Trophoblast cell (in vitro differentiated cells and primary cell): ENCODE measurements around the gene CLK4.

Experiments used
- DNase-seq, 2 donors: peaks; one replicate each; pipeline ENCODE4 v3.0.0-alpha.2; 2016
- H2AFZ ChIP-seq: 2 replicates; pipeline ENCODE4 v1.6.1; 2013; ENCODE audit warnings: low read length, moderate library complexity, mild to moderate bottlenecking; ENCODE audit not compliant: insufficient read depth, poor library complexity
- H2AK5ac ChIP-seq: 2 replicates; pipeline ENCODE4 v1.6.1; 2013; ENCODE audit warnings: mild to moderate bottlenecking, low read length
- H2BK120ac ChIP-seq: 2 replicates; pipeline ENCODE4 v1.6.1; 2013; ENCODE audit warnings: low read length, mild to moderate bottlenecking, moderate library complexity; ENCODE audit not compliant: insufficient read depth, poor library complexity
- H2BK12ac ChIP-seq: 2 replicates; pipeline ENCODE4 v1.6.1; 2013; ENCODE audit warnings: mild to moderate bottlenecking, low read length, moderate library complexity
- H2BK5ac ChIP-seq: 2 replicates; pipeline ENCODE4 v1.6.1; 2013; ENCODE audit warnings: low read length, low read depth, moderate library complexity, mild to moderate bottlenecking; ENCODE audit not compliant: poor library complexity
- H3K14ac ChIP-seq: 2 replicates; pipeline ENCODE4 v1.6.1; 2013; ENCODE audit warnings: mild to moderate bottlenecking, low read length
- H3K18ac ChIP-seq: 2 replicates; pipeline ENCODE4 v1.6.1; 2013; ENCODE audit warnings: mild to moderate bottlenecking, low read length
- H3K23ac ChIP-seq: 2 replicates; pipeline ENCODE4 v1.6.1; 2013; ENCODE audit warnings: low read length
- H3K27ac ChIP-seq: 2 replicates; pipeline ENCODE4 v1.5.1; 2013; ENCODE audit warnings: low read depth, mild to moderate bottlenecking, inconsistent platforms, low read length, moderate library complexity
- H3K27me3 ChIP-seq: 2 replicates; pipeline ENCODE4 v1.6.1; 2013; ENCODE audit warnings: inconsistent platforms, mild to moderate bottlenecking, low read length, moderate library complexity; ENCODE audit not compliant: insufficient read depth
- H3K36me3 ChIP-seq, 2 experiments: 1 replicate in 1 of 2; 2 replicates in 1 of 2; pipeline ENCODE4 v1.6.1; 2013; ENCODE audit warnings: low read length in 2 of 2, mild to moderate bottlenecking in 2 of 2, moderate library complexity in 1 of 2; ENCODE audit not compliant: insufficient read depth in 2 of 2, control insufficient read depth in 1 of 2
- H3K4ac ChIP-seq: 2 replicates; pipeline ENCODE4 v1.6.1; 2013; ENCODE audit warnings: low read depth, mild to moderate bottlenecking, low read length, moderate library complexity
- H3K4me1 ChIP-seq, 2 experiments: 1 replicate in 1 of 2; 2 replicates in 1 of 2; pipeline ENCODE4 v1.6.1; 2013; ENCODE audit warnings: low read length in 2 of 2, mild to moderate bottlenecking in 2 of 2, moderate library complexity in 1 of 2; ENCODE audit not compliant: insufficient read depth in 2 of 2, control insufficient read depth in 1 of 2
- H3K4me2 ChIP-seq: 2 replicates; pipeline ENCODE4 v1.6.1; 2013; ENCODE audit warnings: inconsistent platforms, mild to moderate bottlenecking, low read length, moderate library complexity
- H3K4me3 ChIP-seq: 2 replicates; pipeline ENCODE4 v1.5.1; 2013; ENCODE audit warnings: mild to moderate bottlenecking, low read depth, low read length, inconsistent platforms
- H3K79me1 ChIP-seq: one replicate; pipeline ENCODE4 v1.6.1; 2013; ENCODE audit warnings: low read length
- H3K79me2 ChIP-seq: 2 replicates; pipeline ENCODE4 v1.6.1; 2013; ENCODE audit warnings: low read length, mild to moderate bottlenecking; ENCODE audit not compliant: control insufficient read depth, insufficient read depth, poor library complexity
- H3K9ac ChIP-seq: 2 replicates; pipeline ENCODE4 v1.6.1; 2013; ENCODE audit warnings: mild to moderate bottlenecking, low read length
- H3K9me3 ChIP-seq: 2 replicates; pipeline ENCODE4 v1.6.1; 2013; ENCODE audit warnings: low read depth, mild to moderate bottlenecking, control low read depth, inconsistent platforms, low read length; ENCODE audit not compliant: insufficient read depth
- H4K12ac ChIP-seq: 2 replicates; pipeline ENCODE4 v1.6.1; 2013; ENCODE audit warnings: low read depth, mild to moderate bottlenecking, low read length, moderate library complexity
- H4K8ac ChIP-seq: 2 replicates; pipeline ENCODE4 v1.6.1; 2013; ENCODE audit warnings: low read depth, mild to moderate bottlenecking, low read length, moderate library complexity
- H4K91ac ChIP-seq: one replicate; pipeline ENCODE4 v1.6.1; 2013; ENCODE audit warnings: low read depth, mild to moderate bottlenecking, low read length, moderate library complexity
- WGBS: extraction: QIAGEN DNeasy Blood & Tissue Kit; methylation state at CpG from one replicate; pipeline ENCODE4 v1.1.7; 2013; ENCODE audit warnings: missing lambda C conversion rate; ENCODE audit not compliant: insufficient read length, insufficient coverage; ENCODE audit errors: extremely low coverage; 5-methylcytosine and 5-hydroxymethylcytosine counted together

The CLK4 gene

GRCh38 chr5:178576591-178577351 is 50.1 kb downstream of the CLK4 start:
- Histone ChIP-seq H2AK5ac (no peak overlapping the region), H3K9ac (no peak overlapping the region), H4K91ac (no peak overlapping the region), H3K4ac (no peak overlapping the region), H3K79me2 (no peaks in the 10 kb centered on the region), H3K14ac (no peak overlapping the region), H3K4me1 (peaks cover 8 to 10% of the 10 kb centered on the region in 2 experiments), H4K12ac (peak overlapping the region; percentile 24), H3K4me3 (peak overlapping the region; percentile 51), H3K9me3 (peaks cover 6% of the 10 kb centered on the region), H3K27me3 (peaks cover 11% of the 10 kb centered on the region), H3K23ac (no peak overlapping the region), H2BK120ac (no peak overlapping the region), H3K18ac (no peak overlapping the region), H3K36me3 (no peaks in the 10 kb centered on the region), H3K79me1 (no peaks in the 10 kb centered on the region), H2BK12ac (no peak overlapping the region), H4K8ac (peak overlapping the region; percentile 58), H3K27ac (no peak overlapping the region), H2BK5ac (no peak overlapping the region), H2AFZ (peak overlapping the region; percentile 15), H3K4me2 (peak overlapping the region; percentile 91)
- DNase-seq: peak in 1 of 2 donors; percentile 10
- WGBS: no CpG with 5 or more reads among the region's 92 CpGs

GRCh38 chr5:178573216-178573615 is 53.6 kb downstream of the CLK4 start:
- Histone ChIP-seq H2BK5ac (no peak overlapping the region), H3K27me3 (peaks cover 11% of the 10 kb centered on the region), H2BK120ac (no peak overlapping the region), H3K23ac (no peak overlapping the region), H3K79me1 (no peaks in the 10 kb centered on the region), H2AFZ (no peak overlapping the region), H3K18ac (no peak overlapping the region), H4K91ac (no peak overlapping the region), H4K12ac (no peak overlapping the region), H2AK5ac (no peak overlapping the region), H3K4ac (no peak overlapping the region), H2BK12ac (no peak overlapping the region), H3K27ac (no peak overlapping the region), H3K79me2 (no peaks in the 10 kb centered on the region), H3K4me3 (no peak overlapping the region), H3K9me3 (peaks cover 6% of the 10 kb centered on the region), H3K14ac (no peak overlapping the region), H3K4me1 (peaks cover 8 to 10% of the 10 kb centered on the region in 2 experiments), H4K8ac (no peak overlapping the region), H3K36me3 (no peaks in the 10 kb centered on the region), H3K9ac (no peak overlapping the region), H3K4me2 (no peak overlapping the region)
- DNase-seq: no peak
- no CpG with 5 or more reads among the region's 7 CpGs for WGBS

- H3K36me3 ChIP-seq: no peaks in the 10 kb centered on the region
- peaks cover 11% of the 10 kb centered on the region for H3K27me3 ChIP-seq
- no peak overlapping the region for H3K18ac ChIP-seq
- no peak overlapping the region for H2AFZ ChIP-seq
- peaks cover 8 to 10% of the 10 kb centered on the region in 2 experiments for H3K4me1 ChIP-seq
- H3K23ac ChIP-seq: no peak overlapping the region
- H3K9ac ChIP-seq: no peak overlapping the region
- no CpG with 5 or more reads among the region's 4 CpGs for WGBS
- H2AK5ac ChIP-seq: no peak overlapping the region
- no peak overlapping the region for H4K91ac ChIP-seq
- no peak overlapping the region for H3K4me3 ChIP-seq
- H3K79me1 ChIP-seq: no peaks in the 10 kb centered on the region
- no peak overlapping the region for H3K4me2 ChIP-seq
- H2BK120ac ChIP-seq: no peak overlapping the region
- peaks cover 2% of the 10 kb centered on the region for H3K9me3 ChIP-seq
- H4K12ac ChIP-seq: no peak overlapping the region
- no peak overlapping the region for H3K27ac ChIP-seq
- H3K14ac ChIP-seq: no peak overlapping the region
- H3K4ac ChIP-seq: no peak overlapping the region
- no peaks in the 10 kb centered on the region for H3K79me2 ChIP-seq
- no peak overlapping the region for H4K8ac ChIP-seq
- no peak overlapping the region for H2BK12ac ChIP-seq
- no peak overlapping the region for H2BK5ac ChIP-seq
- no peak for DNase-seq
Measured at GRCh38 chr5:178572617-178573016, 54.2 kb downstream of the CLK4 start.

- Histone ChIP-seq H3K27ac (no peak overlapping the region), H4K12ac (no peak overlapping the region), H4K91ac (no peak overlapping the region), H3K36me3 (no peaks in the 10 kb centered on the region), H3K79me2 (no peaks in the 10 kb centered on the region), H3K4me2 (no peak overlapping the region), H3K18ac (no peak overlapping the region), H4K8ac (no peak overlapping the region), H2AK5ac (no peak overlapping the region), H3K23ac (no peak overlapping the region), H3K27me3 (no peaks in the 10 kb centered on the region), H2BK5ac (no peak overlapping the region), H3K14ac (no peak overlapping the region), H2AFZ (no peak overlapping the region), H3K79me1 (no peaks in the 10 kb centered on the region), H3K9ac (no peak overlapping the region), H3K4ac (no peak overlapping the region), H2BK12ac (no peak overlapping the region), H3K9me3 (peaks cover 2% of the 10 kb centered on the region), H2BK120ac (no peak overlapping the region), H3K4me3 (no peak overlapping the region), H3K4me1 (no peaks in the 10 kb centered on the region)
- no peak for DNase-seq
- WGBS: no CpG with 5 or more reads among the region's 2 CpGs
Measured at GRCh38 chr5:178569485-178569884, 57.4 kb downstream of the CLK4 start.
